Endothelial cell of umbilical vein (primary cell): ENCODE measurements around the gene USP17L30. TPM values are rescaled to one million over a fixed set of nuclear protein-coding genes. Genes with fewer than 3 reads are reported as not detected.
"Not testable (repeated sequence)": the region's sequence is repeated elsewhere in the genome, so short reads cannot be mapped to it uniquely, and the experiment has no call there.

Experiments
- BruUV-seq: library from RNA; stranded (reverse); fragments of 400-500 nt; replicated peaks from 2 replicates; lab custom pipeline; 2021; lab: Mats Ljungman, UMichigan
- CTCF ChIA-PET: fragments of 300-600, 350-600 bp; sonication (Branson Sonifier 250); formaldehyde crosslinking; loops from one replicate; lab custom pipeline; 2021; ENCODE audit warnings: antibody characterized with exemption, inconsistent platforms; lab: Charles Lee
- POLR2A ChIA-PET: fragments of 300-600, 350-600 bp; sonication (Branson Sonifier 250); formaldehyde crosslinking; loops from one replicate; lab custom pipeline; 2021; ENCODE audit warnings: antibody characterized with exemption, inconsistent platforms; lab: Charles Lee
- DNase-seq: peaks from one replicate; pipeline ENCODE4 v3.0.0-alpha.2; 2011; ENCODE audit warnings: low read depth, low spot score
- FAIRE-seq: peaks from 2 replicates; lab custom pipeline; 2011; peaks lifted over from hg19 to GRCh38; lab: Jason Lieb, UNC
- H2AFZ ChIP-seq: 2 replicates; pipeline ENCODE4 v1.6.0; 2012; ENCODE audit warnings: low read depth, low read length, control low read depth, inconsistent platforms
- H3K27ac ChIP-seq: 2 replicates; pipeline ENCODE4 v1.5.1; 2011; ENCODE audit warnings: low read depth, mild to moderate bottlenecking, control low read depth, low read length, moderate library complexity; ENCODE audit not compliant: insufficient read depth
- H3K27me3 ChIP-seq, 2 experiments: 2 replicates each; pipeline versions ENCODE4 v1.6.0 to v1.6.1; 2011; ENCODE audit warnings: low read length in 2 of 2, mixed read lengths in 1 of 2; ENCODE audit not compliant: control insufficient read depth in 2 of 2, insufficient read depth in 2 of 2
- H3K36me3 ChIP-seq, 2 experiments: 2 replicates in 1 of 2; 3 replicates in 1 of 2; pipeline ENCODE4 v1.5.1; 2011; ENCODE audit warnings: low read length in 2 of 2, mild to moderate bottlenecking in 1 of 2, moderate library complexity in 1 of 2; ENCODE audit not compliant: control insufficient read depth in 2 of 2, insufficient read depth in 2 of 2; ENCODE audit errors: extremely low read depth in 1 of 2
- H3K4me1 ChIP-seq: 3 replicates; pipeline ENCODE4 v1.5.1; 2011; ENCODE audit warnings: mild to moderate bottlenecking, low read length; ENCODE audit not compliant: control insufficient read depth, insufficient read depth; ENCODE audit errors: extremely low read depth
- H3K4me2 ChIP-seq: 2 replicates; pipeline ENCODE4 v1.6.1; 2011; ENCODE audit warnings: low read length, control low read depth, mixed read lengths; ENCODE audit not compliant: insufficient read depth
- H3K4me3 ChIP-seq, 3 experiments: fragments of 200-600 bp in 1 of 3; sonication (generic), shearing (Covaris generic) in 1 of 3; replicated peaks in 1 of 3; 2 replicates each; pipeline ENCODE4 v1.5.1; 2011 to 2016; ENCODE audit warnings: control low read depth in 3 of 3, low read length in 3 of 3, mild to moderate bottlenecking in 2 of 3, inconsistent platforms in 1 of 3, low read depth in 1 of 3, moderate library complexity in 1 of 3; ENCODE audit not compliant: insufficient read depth in 1 of 3
- H3K79me2 ChIP-seq: 2 replicates; pipeline ENCODE4 v1.6.0; 2012; ENCODE audit warnings: low read length, inconsistent platforms; ENCODE audit not compliant: control insufficient read depth, insufficient read depth
- H3K9ac ChIP-seq: replicated peaks from 2 replicates; pipeline ENCODE3; 2011; ENCODE audit warnings: low read length, control low read depth; ENCODE audit not compliant: insufficient read depth; ENCODE audit errors: extremely low read depth
- H3K9me1 ChIP-seq: replicated peaks from 3 replicates; pipeline ENCODE4 v1.6.0; 2011; ENCODE audit warnings: mild to moderate bottlenecking, low read length; ENCODE audit not compliant: control insufficient read depth, insufficient read depth; ENCODE audit errors: extremely low read depth
- H3K9me3 ChIP-seq: replicated peaks from 2 replicates; pipeline ENCODE4 v1.5.1; 2012; ENCODE audit warnings: low read length, inconsistent platforms; ENCODE audit not compliant: control insufficient read depth, insufficient read depth
- H4K20me1 ChIP-seq: replicated peaks from 2 replicates; pipeline ENCODE3; 2011; ENCODE audit warnings: mild to moderate bottlenecking, low read length; ENCODE audit not compliant: control insufficient read depth, insufficient read depth; ENCODE audit errors: extremely low read depth
- dilution Hi-C: fragments of 300-500 bp; cut with MboI; formaldehyde crosslinking; loops from one replicate; pipeline ENCODE4 v1.15.0; 2019; ENCODE audit warnings: low sequenced_read_pairs; ENCODE audit not compliant: extremely low pct_ligation_motif_present
- intact Hi-C: fragments of 100-400 bp; cut with micrococcal nuclease; formaldehyde crosslinking; loops from one replicate; pipeline ENCODE4 v1.10.0; 2022
- polyA plus RNA-seq, 4 experiments: library from polyadenylated mRNA; depleted of rRNA in 3 of 4; stranded (reverse) in 3 of 4; unstranded in 1 of 4; fragments of >200 nt; gene quantifications; 2 replicates each; pipeline versions ENCODE4 v1.2.1 to v1.2.3, GENCODE V29; 2011 to 2012; ENCODE audit warnings: missing spikeins in 1 of 4
- total RNA-seq: library from RNA; stranded (reverse); gene quantifications from 2 replicates; pipeline ENCODE4 v1.2.3, GENCODE V29; 2021

USP17L30 gene
- total and polyA plus RNA-seq, 2 donors (not counting 3 experiments of a cell fraction or from before 2014, with no cell fraction given): not detected

DNA sequence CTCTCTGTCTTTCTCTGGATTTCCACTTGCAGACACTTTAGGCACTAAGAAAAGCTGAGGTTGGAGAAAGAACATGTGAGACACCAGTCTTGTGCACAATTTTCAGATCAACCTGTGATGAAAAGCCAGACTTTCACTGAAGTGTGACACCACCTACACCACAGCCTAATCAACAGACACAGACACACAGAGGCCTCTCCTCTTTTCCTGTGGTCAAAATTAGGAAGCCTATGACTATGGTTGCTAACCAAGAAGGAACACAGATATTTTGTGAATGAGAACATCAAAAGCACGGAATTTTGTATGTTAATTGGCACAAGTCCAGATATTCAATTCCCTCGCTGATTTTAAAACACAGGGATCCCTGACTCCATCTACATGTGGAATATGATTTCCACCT, 26.1 kb downstream of the USP17L30 start:
- H4K20me1 ChIP-seq, BruUV-seq, POLR2A ChIA-PET, H3K9me3 ChIP-seq, H3K36me3 ChIP-seq, FAIRE-seq, H3K27ac ChIP-seq, H3K4me1 ChIP-seq, CTCF ChIA-PET, H3K79me2 ChIP-seq, intact Hi-C loops, DNase-seq, H3K4me3 ChIP-seq, H3K9me1 ChIP-seq, H3K4me2 ChIP-seq, H2AFZ ChIP-seq, dilution Hi-C loops, H3K27me3 ChIP-seq, H3K9ac ChIP-seq: not testable (repeated sequence)

- BruUV-seq, FAIRE-seq: not testable (repeated sequence)
These were observed 42.8 kb downstream of the USP17L30 start for GRCh38 chr4:9405774-9406173.

GRCh38 chr4:9406491-9406890, 43.6 kb downstream of the USP17L30 start:
- H3K27me3 ChIP-seq, H3K9ac ChIP-seq, H3K4me2 ChIP-seq, H3K36me3 ChIP-seq, BruUV-seq, POLR2A ChIA-PET, H3K79me2 ChIP-seq, H3K9me3 ChIP-seq, dilution Hi-C loops, DNase-seq, intact Hi-C loops, H3K9me1 ChIP-seq, H3K4me3 ChIP-seq, CTCF ChIA-PET, H2AFZ ChIP-seq, H3K4me1 ChIP-seq, H3K27ac ChIP-seq, H4K20me1 ChIP-seq, FAIRE-seq: not testable (repeated sequence)

More at GRCh38 chr4:9405774-9406173, 42.8 kb downstream of the USP17L30 start:
- DNase-seq, H3K9ac ChIP-seq, H3K9me3 ChIP-seq, CTCF ChIA-PET, H3K4me1 ChIP-seq, H3K9me1 ChIP-seq, POLR2A ChIA-PET, H3K27me3 ChIP-seq, H3K4me3 ChIP-seq, H2AFZ ChIP-seq, dilution Hi-C loops, H3K4me2 ChIP-seq, H4K20me1 ChIP-seq, H3K79me2 ChIP-seq, H3K36me3 ChIP-seq, intact Hi-C loops, H3K27ac ChIP-seq: not testable (repeated sequence)
